HG02610 (cell line): Measurements from ENCODE around the gene BCL3.

Experiments
- ATAC-seq: cut with Tn5 transposase; IDR thresholded peaks from one replicate; pipeline ENCODE4 v1.9.1; 2021; ENCODE audit warnings: mild to moderate bottlenecking, moderate library complexity; ENCODE audit not compliant: unreplicated experiment

The BCL3 gene

GRCh38 chr19:44783545-44783944 is 35.0 kb downstream of the BCL3 start:
- no peak for ATAC-seq

DNA sequence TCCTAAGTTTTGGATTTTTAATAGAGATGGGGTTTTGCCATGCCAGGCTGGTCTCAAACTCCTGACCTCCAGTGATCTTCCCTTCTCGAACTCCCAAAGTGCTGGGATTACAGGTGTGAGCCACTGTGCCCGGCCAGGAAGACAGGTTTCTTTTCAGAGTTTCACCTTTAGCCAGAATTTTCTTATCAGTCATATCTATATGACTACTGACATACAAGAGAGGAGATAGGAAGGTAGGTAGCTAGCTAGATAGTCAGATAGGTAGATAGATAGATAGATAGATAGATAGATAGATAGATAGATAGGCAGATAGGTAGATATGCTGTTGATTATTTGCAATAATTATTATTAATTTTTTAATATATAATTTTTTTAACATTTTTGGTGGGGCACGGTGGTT is 36.8 kb downstream of the BCL3 start:
- no peak for ATAC-seq

GRCh38 chr19:44785993-44786392 is 37.5 kb downstream of the BCL3 start:
- ATAC-seq = no peak

DNA sequence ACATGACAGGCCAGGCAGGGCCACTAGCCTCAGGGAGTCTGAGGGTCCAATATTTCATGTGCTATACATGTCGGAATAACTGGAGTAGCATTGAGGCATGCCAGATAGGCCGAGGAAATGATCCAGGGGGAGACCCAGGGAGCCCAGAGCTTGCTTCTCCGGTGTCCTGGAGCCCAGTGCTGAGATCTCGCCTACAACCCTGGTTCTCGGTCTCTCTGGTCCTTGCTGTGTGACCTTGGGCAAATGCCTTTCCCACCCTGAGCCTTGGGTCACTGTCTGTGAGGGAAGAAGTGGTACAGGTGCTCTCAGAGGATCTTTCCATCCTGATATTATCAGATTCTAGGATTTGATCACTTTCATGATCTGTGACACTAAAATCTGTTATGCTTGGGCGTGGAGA is 40.5 kb downstream of the BCL3 start:
- ATAC-seq = no peak

- ATAC-seq = no peak
Observed at GRCh38 chr19:44789943-44790483, 41.5 kb downstream of the BCL3 start.

- ATAC-seq = no peak
Observed at GRCh38 chr19:44792281-44792680, 43.8 kb downstream of the BCL3 start.

DNA sequence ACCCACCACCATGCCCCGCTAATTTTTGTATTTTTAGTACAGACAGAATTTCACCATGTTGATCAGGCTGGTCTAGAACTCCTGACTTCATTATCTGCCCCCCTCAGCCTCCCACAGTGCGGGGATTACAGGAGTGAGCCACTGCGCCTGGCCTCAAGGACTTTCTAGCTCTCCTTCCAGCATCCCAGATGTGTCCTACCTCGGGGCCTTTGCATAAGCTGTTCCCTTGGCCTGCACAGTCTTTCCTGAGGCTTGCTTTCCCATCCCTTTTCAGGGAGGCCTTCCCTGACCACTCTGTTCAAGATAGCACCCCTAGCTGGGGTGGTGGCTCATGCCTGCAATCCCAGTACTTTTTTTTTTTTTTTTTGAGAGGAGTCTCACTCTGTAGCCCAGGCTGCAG is 46.1 kb downstream of the BCL3 start:
- no peak for ATAC-seq

DNA sequence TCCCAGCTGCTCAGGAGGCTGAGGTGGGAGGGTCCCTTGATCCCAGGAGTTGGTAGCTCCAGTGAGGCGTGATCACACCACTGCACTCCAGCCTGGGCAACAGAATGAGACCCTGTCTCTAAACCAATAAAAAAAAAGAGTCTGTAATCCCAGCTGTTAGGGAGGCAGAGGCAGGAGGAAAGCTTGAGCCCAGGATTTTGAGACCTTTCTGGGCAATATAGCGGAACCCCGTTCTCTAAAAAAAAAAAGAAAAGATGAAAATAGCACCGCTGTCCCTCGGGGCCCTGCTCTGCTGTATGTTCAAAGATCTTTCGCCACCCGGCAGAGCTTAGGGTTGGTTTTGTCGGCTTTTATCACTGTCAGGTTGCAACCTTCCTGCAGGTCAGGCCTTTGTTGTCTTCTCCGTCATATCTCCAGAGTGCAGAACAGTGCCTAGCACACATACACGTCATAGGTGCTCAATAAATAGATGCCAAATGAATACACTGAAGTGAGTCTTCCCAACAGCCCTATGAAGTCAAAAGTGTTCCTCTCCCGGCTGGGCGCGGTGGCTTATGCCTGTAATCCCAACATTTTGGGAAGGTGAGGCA is 47.0 kb downstream of the BCL3 start:
- no peak for ATAC-seq

- ATAC-seq = no peak
Observed at GRCh38 chr19:44796701-44797115, 48.2 kb downstream of the BCL3 start.

GRCh38 chr19:44799627-44800346 is 51.3 kb downstream of the BCL3 start:
- no peak for ATAC-seq

GRCh38 chr19:44800461-44800860 is 52.0 kb downstream of the BCL3 start:
- no peak for ATAC-seq

- ATAC-seq = no peak
Observed at GRCh38 chr19:44803442-44804428, 55.2 kb downstream of the BCL3 start.

- ATAC-seq = no peak
Observed at GRCh38 chr19:44806291-44806690, 57.8 kb downstream of the BCL3 start.

GRCh38 chr19:44807162-44807561 is 58.7 kb downstream of the BCL3 start:
- no peak for ATAC-seq

DNA sequence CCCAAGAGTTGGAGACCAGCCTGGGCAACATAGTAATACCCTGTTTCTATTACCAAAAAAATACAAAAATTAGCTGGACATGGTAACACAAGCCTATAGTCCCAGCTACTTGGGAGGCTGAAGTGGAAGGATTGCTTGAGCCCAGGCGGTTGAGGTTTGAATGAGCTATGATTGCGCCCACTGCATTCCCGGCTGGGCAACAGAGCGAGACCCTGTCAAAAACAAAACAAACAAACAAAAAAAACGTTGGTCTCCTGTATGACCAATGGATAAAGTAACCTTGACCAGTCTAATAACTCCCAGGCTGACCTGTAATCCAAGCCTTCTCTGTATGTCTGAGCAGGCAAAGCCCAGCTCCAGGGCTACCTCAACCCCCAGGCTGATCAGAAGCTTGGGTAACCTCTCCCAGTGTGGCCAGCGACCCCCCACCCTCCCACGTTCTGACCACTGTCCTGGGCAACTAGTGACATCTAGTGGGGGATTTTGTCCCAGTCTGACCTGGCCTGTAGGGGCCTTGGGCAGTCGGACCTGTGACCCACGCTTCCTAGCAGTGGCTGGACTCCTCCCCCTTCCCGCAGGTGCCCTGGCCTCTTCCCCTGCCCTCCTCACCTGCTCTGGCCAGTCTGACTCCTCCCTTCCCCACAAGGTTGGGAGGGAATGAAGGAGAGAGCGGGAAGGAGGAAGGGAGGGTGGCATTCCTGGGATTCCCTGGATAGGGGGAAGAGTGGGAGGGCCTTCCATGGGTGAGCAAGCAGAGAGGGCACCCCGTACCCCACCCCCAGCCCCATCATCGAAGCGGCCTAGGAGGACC is 59.3 kb downstream of the BCL3 start:
- ATAC-seq = no peak

DNA sequence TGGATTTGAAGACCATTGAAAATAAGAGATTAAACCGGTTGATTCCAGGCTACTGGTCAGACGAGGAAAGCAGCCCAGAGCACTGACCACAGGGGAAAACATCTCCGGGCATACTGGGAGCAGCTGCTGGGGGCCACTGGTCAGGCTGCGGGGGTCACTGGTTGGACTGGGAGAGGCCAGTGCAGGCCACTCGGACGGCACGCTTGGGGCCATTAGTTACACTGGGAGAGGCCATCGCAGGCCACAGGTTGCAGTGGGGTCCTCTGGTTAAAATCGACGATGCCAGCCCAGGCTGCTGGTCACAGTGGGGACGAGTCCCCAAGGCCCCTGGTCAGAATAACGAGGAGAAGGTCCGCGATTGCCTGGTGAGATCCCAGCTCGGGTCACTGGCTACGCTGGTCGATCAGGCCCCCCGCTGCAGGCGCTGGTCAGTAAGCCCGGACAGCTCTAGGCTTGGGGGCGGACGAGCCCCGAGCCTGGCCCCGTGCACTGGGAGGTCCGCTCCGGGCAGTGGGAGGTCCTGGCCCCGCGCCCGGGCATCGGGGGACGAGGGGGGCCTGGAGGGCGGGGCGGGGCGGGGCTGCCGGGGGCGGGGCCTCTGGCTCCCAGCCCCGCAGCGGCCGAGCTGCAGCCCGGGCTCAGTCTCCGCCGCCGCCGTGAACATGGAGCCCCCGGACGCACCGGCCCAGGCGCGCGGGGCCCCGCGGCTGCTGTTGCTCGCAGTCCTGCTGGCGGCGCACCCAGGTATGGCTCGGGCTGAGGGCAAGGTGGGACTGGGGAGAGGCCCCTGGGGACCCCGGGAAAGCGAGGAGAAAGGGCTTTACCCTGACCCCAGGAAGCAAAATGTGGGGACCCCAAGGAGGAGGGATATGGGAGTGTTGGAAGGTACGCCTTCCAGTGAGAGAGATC is 60.2 kb downstream of the BCL3 start, which contains the start of gene BCAM:
Gene BCAM, plus strand, starts transcription at position 641 of the 909 bp plus-strand sequence. Its CDS starts 22 bp downstream, at position 663.
- no peak for ATAC-seq
